A673 (cell line): ENCODE measurements around the gene TECTA.

Source experiments
- CTCF ChIP-seq: fragments of 300-800, 200-600 bp; sonication (generic); conservative IDR thresholded peaks from 2 replicates; pipeline ENCODE4 v1.5.1; 2017; ENCODE audit warnings: low read depth, mild to moderate bottlenecking, antibody characterized with exemption, low read length, moderate library complexity, mixed read lengths
- EZH2 ChIP-seq: fragments of 200-600 bp; sonication (generic); IDR thresholded peaks from 2 replicates; pipeline ENCODE4 v1.6.1; 2017; ENCODE audit warnings: borderline replicate concordance, low read depth, mild to moderate bottlenecking, mixed read lengths, antibody characterized with exemption, low read length; ENCODE audit not compliant: poor library complexity, severe bottlenecking

GRCh38 chr11:121134741-121135312 is 33.8 kb downstream of the TECTA start:
- no peak for TF ChIP-seq CTCF
- TF ChIP-seq EZH2 = no peak
